ENCODE measurements around the gene CABCOCO1. TPM values are rescaled to one million over a fixed set of nuclear protein-coding genes. Genes with fewer than 3 reads are reported as not detected.

CABCOCO1 gene
- total RNA-seq, 1 experiment from 2014 or later, result not detected

- intact Hi-C loops (cut with micrococcal nuclease), result loop anchor here (10.0 kb wide), 1 partner anchor 531 kb away; no protein-coding TSS in a partner anchor
- ATAC-seq (no peak), DNase-seq (ENCODE audit: low read depth, low spot score) (no peak)
- Histone ChIP-seq H4K20me1 (ENCODE audit: insufficient read depth) (no peaks in the 10 kb centered on the region), H3K9me2 (ENCODE audit: insufficient read depth) (no peaks in the 10 kb centered on the region), H3K4me2 (ENCODE audit: low read length) (no peak overlapping the region), H3K27me3 (ENCODE audit: insufficient read depth, low read length) (no peaks in the 10 kb centered on the region), H3K9ac (ENCODE audit: low read length) (no peak overlapping the region), H3K79me2 (ENCODE audit: insufficient read depth, low read length) (no peaks in the 10 kb centered on the region), H3K27ac (ENCODE audit: low read depth, low read length) (no peak overlapping the region), H3K9me3 (ENCODE audit: control insufficient read depth in 1 of 2, insufficient read depth in 1 of 2, low read depth in 1 of 2, low read length in 2 of 2) (no peaks in the 10 kb centered on the region), H3K4me1 (ENCODE audit: control insufficient read depth in 1 of 2, insufficient read depth in 2 of 2, low read length in 2 of 2) (no peaks in the 10 kb centered on the region), H3K36me3 (ENCODE audit: control insufficient read depth in 1 of 2, insufficient read depth in 2 of 2, low read length in 2 of 2) (no peaks in the 10 kb centered on the region), H2AFZ (ENCODE audit: low read depth, low read length, poor library complexity, severe bottlenecking) (no peak overlapping the region), H3K4me3 (replicated peaks in 1 of 2; ENCODE audit: low read depth in 1 of 2, low read length in 2 of 2) (no peak overlapping the region)
- CTCF ChIA-PET, result no interaction called here
- TF ChIP-seq POLR2A (IDR thresholded peaks at IDR 0.05; ENCODE audit: borderline replicate concordance, extremely low read depth, insufficient read depth, insufficient read length) (no peak), CEBPB (IDR thresholded peaks at IDR 0.05; ENCODE audit: low read depth) (no peak), RAD21 (IDR thresholded peaks at IDR 0.05; ENCODE audit: low read depth) (no peak), ZNF274 (IDR thresholded peaks at IDR 0.05; ENCODE audit: low read depth, low read length) (no peak), EZH2 (IDR thresholded peaks at IDR 0.05) (no peak), JUND (IDR thresholded peaks at IDR 0.05) (no peak), REST (IDR thresholded peaks at IDR 0.05; ENCODE audit: low read depth) (no peak), CBX3 (IDR thresholded peaks at IDR 0.05; ENCODE audit: low read depth) (no peak)
- BruUV-seq (replicated peaks), result no TSS peak
- POLR2A ChIA-PET, result no interaction called here
- RAD21 ChIA-PET (ENCODE audit: low non-redundant PET in 1 of 2, low total read pairs in 2 of 2, uncharacterized antibody in 2 of 2, unreplicated experiment in 2 of 2), result no interaction called here
Observed at GRCh38 chr10:61815496-61815895, 152.8 kb downstream of the CABCOCO1 start.

Other genes starting within 250 kb of the CABCOCO1 start
- gene TMEM26, start 209.5 kb upstream of the CABCOCO1 start, total RNA-seq (2021; ENCODE audit: unreplicated experiment), result not detected
- 4.7 TPM for gene ARID5B, start 238.8 kb downstream of the CABCOCO1 start, total RNA-seq (2021; ENCODE audit: unreplicated experiment)

Data from HCT116 (cell line).